ENCODE results near the gene CREBL2.
"Not testable (repeated sequence)": the region's sequence is repeated elsewhere in the genome, so short reads cannot be mapped to it uniquely, and the experiment has no call there.

Gene CREBL2

GRCh38 chr12:12613344-12613743 is 1.7 kb downstream of the CREBL2 start:
- DNase-seq (ENCODE audit: low spot score) = no peak
- peak overlapping the region; percentile 96 for H3K4me3 ChIP-seq
- TF ChIP-seq CTCF (IDR thresholded peaks at IDR 0.05) = no peak
- H3K27ac ChIP-seq = peak overlapping the region in 1 of 2 donors; percentile 33

GRCh38 chr12:12614342-12614741 is 2.7 kb downstream of the CREBL2 start:
- no peak overlapping the region for H3K4me3 ChIP-seq
- DNase-seq (ENCODE audit: low spot score) = no peak
- H3K27ac ChIP-seq = no peak overlapping the region
- no peak for TF ChIP-seq CTCF (IDR thresholded peaks at IDR 0.05)

- H3K27ac ChIP-seq = no peak overlapping the region
- no peak overlapping the region for H3K4me3 ChIP-seq
- DNase-seq (ENCODE audit: low spot score) = no peak
- no peak for TF ChIP-seq CTCF (IDR thresholded peaks at IDR 0.05)
Measured at GRCh38 chr12:12616512-12617310, 5.0 kb downstream of the CREBL2 start.

- H3K4me3 ChIP-seq; H3K27ac ChIP-seq; DNase-seq (ENCODE audit: low spot score): not testable (repeated sequence)
Measured at GRCh38 chr12:12618064-12618463, 6.4 kb downstream of the CREBL2 start.

- Histone ChIP-seq H3K4me3 (no peak overlapping the region), H3K27ac (no peak overlapping the region)
- no peak for TF ChIP-seq CTCF (IDR thresholded peaks at IDR 0.05)
- DNase-seq (ENCODE audit: low spot score) = no peak
Measured at GRCh38 chr12:12620730-12621315, 9.1 kb downstream of the CREBL2 start.

GRCh38 chr12:12622418-12622817 is 10.7 kb downstream of the CREBL2 start:
- Histone ChIP-seq H3K27ac (no peak overlapping the region), H3K4me3 (no peak overlapping the region)
- no peak for TF ChIP-seq CTCF (IDR thresholded peaks at IDR 0.05)
- no peak for DNase-seq (ENCODE audit: low spot score)

GRCh38 chr12:12624498-12624992 is 12.9 kb downstream of the CREBL2 start:
- no peak for DNase-seq (ENCODE audit: low spot score)
- no peak overlapping the region for H3K27ac ChIP-seq
- no peak for TF ChIP-seq CTCF (IDR thresholded peaks at IDR 0.05)
- H3K4me3 ChIP-seq = no peak overlapping the region

All from coronary artery (tissue), 2 donors.